ENCODE results near the gene UGT1A3. TPM values are rescaled to one million over a fixed set of nuclear protein-coding genes. Genes with fewer than 3 reads are reported as not detected.
"Not testable (repeated sequence)": the region's sequence is repeated elsewhere in the genome, so short reads cannot be mapped to it uniquely, and the experiment has no call there.

UGT1A3 gene
- total RNA-seq, 4 donors from 2014 or later = 2.8 to 7.6 (median 3.4) TPM

DNA sequence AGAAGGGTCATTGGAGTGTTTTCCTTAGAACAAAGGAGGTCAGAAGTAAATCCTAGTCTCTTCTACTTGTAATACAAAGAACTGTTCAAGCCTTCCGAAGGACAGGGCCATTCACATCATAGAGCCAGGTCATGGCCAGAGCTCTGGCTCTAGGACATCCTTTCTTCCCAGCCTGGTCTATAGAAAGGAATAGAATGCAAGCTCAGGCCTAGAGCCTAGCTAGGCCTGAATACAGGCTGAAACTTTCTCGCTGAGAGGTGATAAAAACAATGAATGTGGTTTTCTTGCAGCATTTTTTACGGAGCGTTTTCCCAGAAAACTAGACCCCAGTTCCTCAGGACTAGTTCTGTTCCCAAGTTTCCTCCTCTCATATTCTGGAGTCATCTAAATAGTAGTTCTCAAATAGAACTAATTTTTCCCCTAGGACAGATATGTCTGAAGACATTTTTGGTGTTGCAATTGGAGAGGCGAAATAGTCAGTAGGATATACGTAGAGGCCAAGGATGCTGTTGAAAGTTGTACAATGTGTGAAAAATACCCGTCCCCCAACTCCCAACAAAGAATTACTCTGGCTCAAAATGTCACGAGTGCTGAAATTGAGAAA lies 29.3 kb upstream of the UGT1A3 start:
- H3K36me3 ChIP-seq = no peaks in the 10 kb centered on the region
- H3K4me1 ChIP-seq = peaks cover 0 to 48% (median 7%) of the 10 kb centered on the region in 3 donors
- TF ChIP-seq POLR2A (IDR thresholded peaks at IDR 0.05) = no peak
- TF ChIP-seq, protein P1, sequence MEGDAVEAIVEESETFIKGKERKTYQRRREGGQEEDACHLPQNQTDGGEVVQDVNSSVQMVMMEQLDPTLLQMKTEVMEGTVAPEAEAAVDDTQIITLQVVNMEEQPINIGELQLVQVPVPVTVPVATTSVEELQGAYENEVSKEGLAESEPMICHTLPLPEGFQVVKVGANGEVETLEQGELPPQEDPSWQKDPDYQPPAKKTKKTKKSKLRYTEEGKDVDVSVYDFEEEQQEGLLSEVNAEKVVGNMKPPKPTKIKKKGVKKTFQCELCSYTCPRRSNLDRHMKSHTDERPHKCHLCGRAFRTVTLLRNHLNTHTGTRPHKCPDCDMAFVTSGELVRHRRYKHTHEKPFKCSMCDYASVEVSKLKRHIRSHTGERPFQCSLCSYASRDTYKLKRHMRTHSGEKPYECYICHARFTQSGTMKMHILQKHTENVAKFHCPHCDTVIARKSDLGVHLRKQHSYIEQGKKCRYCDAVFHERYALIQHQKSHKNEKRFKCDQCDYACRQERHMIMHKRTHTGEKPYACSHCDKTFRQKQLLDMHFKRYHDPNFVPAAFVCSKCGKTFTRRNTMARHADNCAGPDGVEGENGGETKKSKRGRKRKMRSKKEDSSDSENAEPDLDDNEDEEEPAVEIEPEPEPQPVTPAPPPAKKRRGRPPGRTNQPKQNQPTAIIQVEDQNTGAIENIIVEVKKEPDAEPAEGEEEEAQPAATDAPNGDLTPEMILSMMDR (IDR thresholded peaks at IDR 0.05) = no peak
- H3K27ac ChIP-seq = peak overlapping the region; percentile 77 to 92 (median 82)
- H3K4me3 ChIP-seq = no peak overlapping the region
- no peaks in the 10 kb centered on the region for H3K27me3 ChIP-seq
- intact Hi-C loops (cut with DNase I) = no loop called here
- WGBS, 2 donors = 84 to 89% methylated on average over 8 of the region's 8 CpGs
- DNase-seq = no peak
- no peaks in the 10 kb centered on the region for H3K9me3 ChIP-seq

DNA sequence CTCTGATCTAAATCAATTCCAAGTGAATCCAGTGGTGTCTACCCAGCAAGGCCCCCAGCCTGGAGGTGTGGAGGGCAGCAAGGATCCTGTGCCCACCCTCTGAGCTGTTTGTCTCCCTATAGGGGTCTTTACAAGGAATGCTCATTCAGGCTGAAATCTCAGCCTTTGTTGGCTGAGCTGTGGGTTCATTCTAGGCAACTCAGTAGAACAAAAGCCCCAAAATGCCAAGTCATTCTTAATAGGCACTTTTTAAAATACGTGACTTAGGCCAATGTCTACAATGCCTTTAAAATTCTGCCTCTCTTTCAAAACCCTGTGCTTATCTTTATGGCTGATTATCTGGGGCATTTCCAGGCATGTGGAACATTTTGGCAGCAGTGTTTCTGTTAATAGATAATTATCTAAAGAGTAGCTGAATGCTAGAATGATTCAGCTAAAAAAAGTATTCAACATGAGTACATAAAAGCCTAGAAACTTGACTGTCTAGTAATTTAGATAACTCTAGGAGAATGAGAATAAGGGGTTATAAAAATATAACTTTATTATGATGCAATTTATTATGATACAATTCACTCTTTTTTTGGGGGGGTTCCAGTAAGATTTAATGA lies 28.7 kb upstream of the UGT1A3 start:
- Histone ChIP-seq H3K27ac (peak overlapping the region; percentile 77 to 92 (median 82)), H3K9me3 (no peaks in the 10 kb centered on the region), H3K27me3 (no peaks in the 10 kb centered on the region), H3K36me3 (no peaks in the 10 kb centered on the region), H3K4me3 (no peak overlapping the region), H3K4me1 (peaks cover 0 to 48% (median 7%) of the 10 kb centered on the region in 3 donors)
- intact Hi-C loops (cut with DNase I) = no loop called here
- TF ChIP-seq, protein P1 (IDR thresholded peaks at IDR 0.05) = no peak
- TF ChIP-seq POLR2A (IDR thresholded peaks at IDR 0.05) = no peak
- no peak for DNase-seq
- WGBS, 2 donors = 6 to 20% methylated on average over 1 of the region's 1 CpG

DNA sequence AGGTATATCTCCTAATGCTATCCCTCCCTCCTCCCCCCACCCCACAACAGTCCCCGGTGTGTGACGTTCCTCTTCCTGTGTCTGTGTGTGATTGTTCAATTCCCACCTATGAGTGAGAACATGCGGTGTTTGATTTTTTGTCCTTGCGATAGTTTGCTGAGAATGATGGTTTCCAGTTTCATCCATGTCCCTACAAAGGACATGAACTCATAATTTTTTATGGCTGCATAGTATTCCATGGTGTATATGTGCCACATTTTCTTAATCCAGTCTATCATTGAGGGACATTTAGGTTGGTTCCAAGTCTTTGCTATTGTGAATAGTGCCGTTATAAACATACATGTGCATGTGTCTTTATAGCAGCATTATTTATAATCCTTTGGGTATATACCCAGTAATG lies 28.0 kb upstream of the UGT1A3 start:
- H3K27ac ChIP-seq = peak overlapping the region in 3 of 4 donors; percentile 77 to 92 (median 86)
- H3K36me3 ChIP-seq; H3K27me3 ChIP-seq; H3K4me3 ChIP-seq; H3K9me3 ChIP-seq; intact Hi-C loops (cut with DNase I); DNase-seq: not testable (repeated sequence)
- 83 to 89% methylated on average over 5 of the region's 5 CpGs for WGBS, 2 donors
- peaks cover 0 to 53% (median 7%) of the 10 kb centered on the region in 3 donors for H3K4me1 ChIP-seq

DNA sequence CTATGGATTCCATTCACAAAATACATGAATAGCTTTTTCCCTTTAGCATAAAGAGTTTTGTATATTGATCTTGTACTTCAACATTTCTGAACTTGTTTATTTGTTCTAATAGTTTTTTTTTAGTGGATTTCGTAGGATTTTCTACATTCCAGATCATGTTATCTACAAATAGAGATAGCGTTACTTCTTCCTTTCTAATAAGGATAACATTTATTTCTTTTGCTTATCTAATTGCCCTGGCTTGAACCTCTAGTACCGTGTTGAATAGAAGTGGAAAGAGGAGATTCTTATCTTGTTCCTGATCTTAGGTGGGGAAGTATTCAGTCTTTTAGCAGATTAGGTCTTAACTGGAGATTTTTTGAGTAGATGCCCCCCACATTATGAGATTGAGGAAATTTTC lies 26.6 kb upstream of the UGT1A3 start:
- no peaks in the 10 kb centered on the region for H3K27me3 ChIP-seq
- no peaks in the 10 kb centered on the region for H3K9me3 ChIP-seq
- WGBS, 2 donors = 63 to 73% methylated on average over 3 of the region's 3 CpGs
- H3K36me3 ChIP-seq = no peaks in the 10 kb centered on the region
- H3K4me3 ChIP-seq = no peak overlapping the region
- peak overlapping the region in 1 of 4 donors; percentile 69 for H3K27ac ChIP-seq
- peaks cover 6 to 67% (median 7%) of the 10 kb centered on the region in 3 donors for H3K4me1 ChIP-seq
- DNase-seq = no peak
- intact Hi-C loops (cut with DNase I) = no loop called here
- TF ChIP-seq POLR2A (IDR thresholded peaks at IDR 0.05) = no peak
- TF ChIP-seq, protein P1 (IDR thresholded peaks at IDR 0.05) = no peak

DNA sequence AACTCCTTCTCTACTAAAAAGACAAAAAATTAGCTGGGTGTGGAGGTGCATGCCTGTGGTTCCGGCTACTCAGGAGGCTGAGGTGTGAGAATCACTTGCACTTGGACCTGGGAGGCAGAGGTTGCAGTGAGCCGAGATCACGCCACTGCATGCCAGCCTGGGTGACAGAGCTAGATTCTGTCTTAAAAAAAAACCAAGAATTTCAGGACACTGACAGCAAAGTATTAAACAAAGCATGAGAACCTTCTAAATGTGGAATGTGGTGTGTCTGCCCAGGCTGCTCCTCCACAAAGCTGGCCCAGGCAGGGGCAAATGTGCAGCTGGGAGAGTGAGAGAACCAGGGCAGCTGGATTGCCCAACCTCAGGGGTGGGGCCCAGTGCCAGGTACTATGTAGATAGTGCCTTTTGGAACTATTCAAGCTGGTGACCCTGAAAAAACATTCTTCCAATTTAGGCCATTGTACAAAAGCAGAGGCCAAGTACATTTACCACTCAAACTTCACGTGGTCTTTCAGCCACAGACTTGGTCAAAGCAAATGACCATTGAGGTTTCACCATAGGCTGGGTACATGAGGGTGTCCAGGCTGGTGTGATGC lies 22.8 kb upstream of the UGT1A3 start:
- H3K27me3 ChIP-seq = no peaks in the 10 kb centered on the region
- no peak for TF ChIP-seq POLR2A (IDR thresholded peaks at IDR 0.05)
- TF ChIP-seq, protein P1 (IDR thresholded peaks at IDR 0.05) = no peak
- H3K4me3 ChIP-seq = no peak overlapping the region
- peaks cover 0 to 59% (median 12%) of the 10 kb centered on the region in 3 donors for H3K4me1 ChIP-seq
- H3K9me3 ChIP-seq = no peaks in the 10 kb centered on the region
- peak overlapping the region; percentile 38 to 87 (median 79) for H3K27ac ChIP-seq
- DNase-seq = no peak
- WGBS, 2 donors = 22 to 37% methylated on average over 4 of the region's 4 CpGs
- no peaks in the 10 kb centered on the region for H3K36me3 ChIP-seq
- intact Hi-C loops (cut with DNase I) = no loop called here
